GM15510 (cell line): Measurements from ENCODE around the gene CTTN.

Experiments used
- POLR2A ChIP-seq: IDR thresholded peaks from 3 replicates; pipeline ENCODE4 v1.6.1; 2011; ENCODE audit warnings: borderline replicate concordance; ENCODE audit not compliant: insufficient read length; ENCODE audit errors: extremely low read depth

CTTN gene

DNA sequence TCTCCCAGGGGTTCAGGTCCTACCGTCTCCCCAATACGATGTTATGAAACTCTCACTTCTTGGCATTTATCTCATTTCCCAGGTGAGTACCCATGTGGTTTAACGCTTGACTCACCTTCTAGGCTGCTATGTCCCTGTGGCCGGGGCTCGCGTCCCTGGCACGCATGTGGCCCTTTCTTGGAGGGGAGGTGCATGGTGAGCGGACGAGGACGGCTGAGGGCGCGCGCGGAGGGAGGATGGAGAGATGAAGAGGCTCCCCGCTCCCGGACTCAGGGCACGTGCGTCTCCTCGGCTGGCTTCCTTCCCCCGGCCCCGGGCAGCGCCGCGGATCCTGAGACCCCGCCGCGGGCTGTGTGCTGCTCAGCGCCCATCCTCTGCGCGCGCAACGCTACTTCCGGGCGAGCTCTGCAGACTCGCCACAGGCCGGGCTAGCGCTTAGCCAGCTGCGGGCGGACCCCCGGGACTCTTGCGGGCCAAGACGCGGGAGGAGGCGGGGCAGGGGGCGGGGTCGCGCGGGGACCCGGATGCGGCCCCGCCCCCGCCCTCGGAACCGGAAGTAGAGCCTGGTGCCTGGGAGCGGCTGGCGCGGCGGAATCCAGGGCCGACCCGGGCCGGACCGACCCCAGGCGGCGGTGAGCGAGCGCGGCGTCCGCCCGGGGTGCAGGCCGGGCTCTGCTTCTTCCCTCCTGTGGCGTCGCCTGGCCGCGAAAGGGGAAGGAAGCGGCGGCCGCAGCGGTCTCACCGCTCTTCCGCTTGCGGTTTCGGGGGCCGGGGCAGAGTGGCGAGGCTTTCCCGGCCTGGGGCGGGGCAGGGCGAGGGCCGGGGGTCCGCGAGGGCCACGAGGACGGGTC, at the start of gene CTTN:
Gene CTTN, plus strand, starts transcription at position 547 of the 851 bp plus-strand sequence. CDS start 8,769 bp downstream, outside the sequence.
- TF ChIP-seq POLR2A, result peak; percentile 35

DNA sequence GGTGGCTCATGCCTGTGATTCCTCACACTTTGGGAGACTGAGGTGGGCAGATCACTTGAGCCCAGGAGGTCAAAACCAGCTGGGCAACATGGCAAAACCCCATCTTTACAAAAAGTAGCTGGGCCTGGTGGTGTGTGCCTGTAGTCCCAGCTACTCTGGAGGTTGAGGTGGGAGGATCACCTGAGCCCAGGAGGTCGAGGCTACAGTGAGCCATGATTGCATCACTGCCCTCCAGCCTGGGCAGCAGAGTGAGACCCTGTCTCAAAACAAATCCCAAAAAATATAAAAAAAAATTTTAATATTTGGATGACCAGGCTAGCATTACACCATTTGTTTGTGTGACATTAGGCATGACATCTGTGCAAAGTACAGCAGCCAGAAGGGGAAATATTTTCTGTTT, 49.7 kb upstream of the CTTN start:
- no peak for TF ChIP-seq POLR2A

DNA sequence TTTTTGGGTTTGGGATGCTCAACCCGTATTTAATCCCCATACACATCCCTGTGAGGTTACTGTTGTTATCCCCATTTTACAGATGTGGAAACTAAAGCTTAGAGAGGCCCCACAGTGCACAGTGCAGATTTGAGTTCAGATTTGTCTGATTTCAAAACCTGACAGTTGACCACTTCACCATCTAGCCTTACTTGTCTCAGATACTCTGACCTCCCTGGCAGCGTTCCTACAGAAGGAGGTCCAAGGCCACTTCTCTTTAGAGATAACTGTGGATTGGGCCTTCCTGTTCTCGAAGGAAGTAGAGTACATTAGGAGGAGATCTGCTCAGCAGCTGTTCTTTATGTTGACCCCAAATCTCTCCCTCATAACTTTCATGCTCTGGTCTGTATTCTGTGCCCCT, 46.7 kb upstream of the CTTN start:
- no peak for TF ChIP-seq POLR2A

DNA sequence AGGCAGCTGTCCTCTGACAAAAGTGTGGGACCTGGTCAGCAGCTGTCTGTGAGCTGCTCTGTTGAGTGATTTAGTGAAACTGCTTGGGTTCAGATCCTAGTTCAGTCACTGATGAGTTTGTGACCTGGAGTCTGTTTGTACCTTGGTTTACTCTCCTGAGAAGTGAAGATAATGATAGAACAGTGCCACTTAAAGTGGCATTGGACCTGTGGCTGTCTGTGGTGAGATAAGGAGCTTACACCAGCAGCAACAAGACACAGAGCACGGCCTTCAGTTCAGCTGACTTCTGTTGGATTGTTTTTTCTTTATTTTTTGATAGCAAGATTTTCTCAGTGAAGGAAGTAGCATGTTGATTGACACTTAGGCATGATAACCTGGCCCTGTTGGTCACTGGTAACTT, 46.2 kb upstream of the CTTN start:
- TF ChIP-seq POLR2A, result no peak

DNA sequence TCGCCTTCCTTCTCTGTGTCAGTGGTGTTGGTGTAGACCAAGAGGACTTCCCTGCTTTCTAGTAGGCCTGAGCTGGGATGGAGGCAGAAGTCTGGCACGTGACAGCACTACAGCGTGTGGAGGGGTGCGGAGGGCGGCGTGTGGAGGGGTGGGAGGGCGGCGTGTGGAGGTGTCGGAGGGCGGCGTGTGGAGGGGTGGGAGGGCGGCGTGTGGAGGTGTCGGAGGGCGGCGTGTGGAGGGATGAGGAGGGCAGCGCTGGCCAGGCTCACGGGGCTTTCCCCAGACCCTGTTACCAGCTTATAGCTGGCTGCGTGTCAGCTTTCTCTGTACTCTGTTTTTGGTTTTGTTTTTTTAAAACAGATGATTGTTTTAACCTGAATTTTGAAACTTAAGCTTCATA, 45.7 kb upstream of the CTTN start:
- no peak for TF ChIP-seq POLR2A

DNA sequence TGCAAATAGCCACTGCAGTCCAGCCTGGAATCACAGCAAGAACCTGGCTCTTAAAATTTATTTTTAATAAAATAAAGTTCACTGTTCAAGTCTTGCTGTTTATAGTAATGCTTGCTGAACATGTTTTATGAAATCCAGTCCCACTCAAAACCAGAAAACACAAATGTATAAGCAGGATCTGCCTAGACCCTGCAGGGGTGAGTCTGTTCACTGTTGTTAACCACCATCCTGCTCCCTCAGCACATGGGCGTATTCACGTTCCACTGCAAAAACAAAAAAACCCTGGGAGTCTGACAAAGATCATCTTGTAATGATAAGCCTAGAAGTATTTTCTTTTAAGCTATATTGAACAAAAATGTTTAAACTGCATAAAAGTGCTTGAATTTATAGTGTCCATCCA, 45.0 kb upstream of the CTTN start:
- TF ChIP-seq POLR2A, result no peak

DNA sequence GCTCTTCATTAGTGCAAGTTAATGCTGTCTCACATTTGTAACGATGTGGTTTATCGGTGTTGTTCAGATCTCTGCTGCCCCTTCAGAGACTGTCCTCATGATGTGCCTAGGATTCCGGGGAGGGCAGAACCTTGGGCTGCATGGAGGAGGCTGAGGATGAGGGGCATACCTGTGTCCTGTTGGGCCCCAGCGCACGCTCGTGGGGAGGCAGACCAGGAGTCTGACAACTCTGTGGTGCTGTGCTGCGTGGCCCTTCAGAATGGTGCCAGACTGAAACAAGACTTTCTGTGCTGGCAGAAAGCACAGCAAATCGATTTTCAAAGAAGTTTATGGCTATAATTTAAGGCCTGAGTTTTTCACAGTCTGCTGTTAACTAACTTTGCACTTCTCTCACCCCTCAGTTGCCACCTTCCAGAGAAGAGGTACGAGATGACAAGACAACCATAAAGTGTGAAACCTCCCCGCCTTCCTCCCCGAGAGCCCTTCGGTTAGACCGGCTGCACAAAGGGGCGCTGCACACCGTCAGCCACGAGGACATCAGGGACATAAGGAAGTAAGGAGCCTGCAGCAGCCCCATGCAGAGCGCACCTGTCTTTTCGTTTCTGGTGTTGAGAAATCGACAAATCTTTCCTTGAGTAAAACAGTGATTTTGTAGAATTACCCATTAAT, 44.3 kb upstream of the CTTN start:
- no peak for TF ChIP-seq POLR2A

DNA sequence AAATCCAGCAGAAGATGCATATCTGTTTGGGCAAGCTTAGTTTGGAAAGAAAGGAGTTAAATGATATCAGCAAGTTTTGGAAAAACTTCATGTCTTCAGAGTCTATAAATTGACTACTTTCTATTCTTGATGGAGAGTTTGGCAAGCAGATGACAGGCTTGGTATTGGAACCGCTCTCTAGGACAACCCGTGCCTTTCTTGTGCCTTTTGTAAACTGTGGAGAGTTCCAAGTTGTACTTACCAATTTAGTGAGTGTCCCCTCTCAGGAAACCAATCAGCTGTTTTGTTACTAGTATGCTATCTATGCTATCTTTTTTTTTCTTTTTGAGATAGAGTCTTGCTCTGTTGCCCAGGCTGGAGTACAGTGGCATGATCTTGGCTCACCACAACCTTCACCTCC, 43.7 kb upstream of the CTTN start:
- no peak for TF ChIP-seq POLR2A

DNA sequence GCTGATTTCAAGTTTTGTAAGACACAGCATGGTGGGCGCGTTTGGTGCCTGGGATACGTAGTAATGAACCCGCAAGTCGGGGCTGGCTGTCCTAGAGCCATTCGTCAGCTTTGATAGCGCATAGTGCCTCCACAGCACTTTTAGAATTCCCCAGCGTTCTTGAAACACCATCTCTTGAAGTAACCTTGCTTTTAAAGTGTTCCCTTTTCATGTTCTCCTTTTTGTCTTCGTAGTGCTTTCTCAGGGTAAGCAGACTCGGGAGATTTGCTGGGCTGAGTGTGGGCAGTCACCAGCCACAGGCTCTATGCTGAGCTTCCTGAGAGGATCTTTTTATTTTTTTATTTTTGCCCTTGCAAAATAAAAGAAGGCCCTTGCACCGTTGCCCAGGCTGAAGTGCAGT, 39.6 kb upstream of the CTTN start:
- TF ChIP-seq POLR2A, result no peak

DNA sequence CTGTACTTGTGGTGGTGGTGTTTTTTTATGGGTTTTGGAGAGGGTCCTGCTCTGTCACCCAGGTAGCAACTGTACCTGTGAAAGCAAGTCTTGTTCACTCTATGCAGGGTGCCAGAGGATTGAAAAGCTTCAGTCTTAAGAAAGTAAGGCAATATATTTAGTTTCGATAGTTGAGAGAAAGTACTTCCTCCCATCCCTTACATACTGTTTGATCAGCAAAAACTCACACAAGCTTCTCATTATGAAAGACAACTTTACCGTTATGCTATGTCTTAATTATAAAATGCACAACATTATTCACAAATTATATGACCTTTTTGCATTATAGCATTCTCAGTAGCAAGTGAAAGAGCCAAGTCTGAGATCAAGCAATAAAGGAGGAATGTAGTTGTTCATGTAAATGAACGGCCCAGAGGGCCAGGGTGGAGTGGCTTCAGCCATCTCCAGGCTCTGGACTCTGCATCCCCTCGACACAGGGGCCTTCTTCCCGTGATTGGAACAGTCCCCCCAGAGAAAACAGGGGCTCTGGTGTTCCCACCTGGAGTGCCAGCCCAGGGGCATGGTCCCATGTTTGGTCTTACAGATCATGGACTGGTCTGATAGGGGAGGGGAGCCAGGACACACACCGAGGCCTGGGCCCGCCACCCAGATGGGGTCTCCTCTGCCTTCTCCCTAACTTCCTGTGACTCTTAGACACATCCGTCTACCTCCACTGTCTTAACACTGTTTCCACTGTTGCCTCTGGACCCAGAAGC, 38.7 kb upstream of the CTTN start:
- TF ChIP-seq POLR2A, result no peak

DNA sequence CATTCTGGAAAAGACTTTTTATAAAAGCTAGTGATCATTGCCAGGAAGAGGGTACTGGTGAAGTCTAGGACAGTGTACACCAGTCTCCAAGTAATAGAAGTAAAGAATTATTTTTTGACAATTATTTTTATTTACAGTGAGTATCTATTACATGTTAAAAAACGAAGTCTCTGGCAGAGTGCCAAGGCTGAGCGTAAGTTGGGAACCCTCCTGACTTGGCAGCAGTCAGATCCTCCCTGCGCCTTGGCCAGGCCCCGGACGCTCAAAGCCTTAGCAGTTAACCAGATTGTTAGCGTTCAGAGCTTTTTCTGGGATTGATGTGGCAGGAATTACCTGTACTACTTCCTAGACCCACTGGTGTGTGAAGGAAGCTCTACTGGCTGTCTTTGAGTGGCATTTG, 38.1 kb upstream of the CTTN start:
- no peak for TF ChIP-seq POLR2A

DNA sequence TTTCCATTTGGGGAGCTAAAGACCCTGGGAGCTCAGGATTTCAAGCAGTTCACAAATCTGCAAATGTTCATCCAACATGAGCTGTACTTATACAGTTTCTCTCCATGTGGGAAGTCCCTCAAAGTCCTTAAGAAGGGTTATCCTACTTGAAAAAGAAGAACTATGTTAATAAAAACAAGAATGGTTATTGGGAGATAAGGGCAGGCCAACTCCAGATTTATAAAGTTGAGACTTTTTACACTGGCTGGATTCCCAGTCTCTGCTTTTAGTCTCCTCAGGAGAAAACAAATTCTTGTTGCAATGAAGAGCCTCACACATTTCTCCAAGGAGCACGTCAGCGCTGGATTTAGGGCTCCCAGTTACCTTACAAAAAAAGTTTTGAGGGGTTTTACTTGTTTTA, 34.2 kb upstream of the CTTN start:
- no peak for TF ChIP-seq POLR2A

DNA sequence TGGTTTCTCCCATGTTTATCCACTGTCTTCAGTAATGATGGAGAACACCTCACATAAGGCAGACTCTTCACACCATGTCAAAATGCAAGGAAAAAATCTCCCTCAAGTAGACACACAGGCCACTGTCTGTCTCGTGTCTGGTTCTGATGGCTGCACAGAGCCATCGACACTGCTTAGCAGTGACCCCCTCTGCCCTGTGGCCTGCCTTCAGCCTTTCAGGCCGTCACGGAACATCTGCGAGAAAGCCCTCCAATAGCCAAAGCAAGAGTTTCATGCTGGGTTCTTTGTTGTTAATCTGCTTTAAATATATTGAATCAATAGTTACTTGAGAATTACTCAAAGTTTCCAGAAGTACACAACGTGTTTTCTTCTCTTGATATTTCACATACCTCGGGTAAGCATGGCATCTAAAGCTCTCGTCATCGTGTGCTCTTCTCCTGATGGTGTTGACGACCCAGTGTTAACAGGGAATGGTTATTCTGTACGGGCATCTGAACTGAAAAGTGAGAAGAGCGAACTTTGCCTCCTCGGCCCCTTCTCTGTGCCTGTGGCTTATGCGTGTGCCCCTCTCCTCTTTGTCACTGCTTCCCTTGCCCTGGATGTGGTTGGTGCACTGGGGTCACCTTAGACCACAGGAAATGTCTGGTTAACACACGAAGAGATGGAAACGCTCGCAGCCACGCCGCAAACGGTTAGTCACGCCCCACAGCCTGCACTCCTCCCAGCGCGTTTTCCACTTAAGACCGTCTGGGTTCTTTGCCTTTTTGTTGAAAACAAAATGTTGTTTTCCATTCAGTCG, 33.4 kb upstream of the CTTN start:
- TF ChIP-seq POLR2A, result no peak

DNA sequence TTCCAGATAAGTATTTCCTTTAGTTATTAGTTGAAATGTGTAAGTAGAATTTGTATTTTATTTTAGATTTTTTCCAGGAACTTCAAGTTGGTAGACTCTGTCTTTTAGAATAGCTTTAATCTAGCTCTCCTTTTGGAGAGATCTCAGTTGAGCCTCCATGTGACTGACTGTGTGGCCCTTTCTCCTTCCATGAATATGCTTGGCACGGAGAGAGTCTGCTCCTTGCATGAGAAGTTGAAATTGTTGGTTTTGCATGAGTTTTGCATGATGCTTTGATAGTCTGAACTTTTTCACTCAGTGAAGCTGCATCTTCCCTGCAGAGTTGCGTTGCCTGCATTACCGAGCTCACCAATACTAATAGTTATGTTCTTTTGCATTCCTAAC, 32.8 kb upstream of the CTTN start:
- TF ChIP-seq POLR2A, result no peak

DNA sequence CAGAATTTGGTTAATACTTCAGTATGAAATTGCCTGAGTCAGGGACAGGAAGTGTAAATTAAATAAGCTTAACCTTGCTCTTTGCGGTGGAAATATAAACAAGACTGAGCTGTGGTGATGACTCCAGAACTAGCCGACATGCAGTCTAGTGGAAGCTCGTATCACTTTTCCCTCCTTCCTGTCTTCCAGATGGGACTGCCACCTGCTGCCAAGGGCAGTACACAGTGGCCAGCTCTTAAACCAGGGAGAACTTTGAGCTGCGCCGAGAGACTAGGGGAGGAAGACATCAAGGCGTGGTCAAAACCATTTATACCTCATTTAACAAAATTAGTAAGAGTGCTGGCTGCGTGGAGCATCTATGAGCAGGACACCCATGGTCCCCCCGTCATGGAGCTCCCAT, 31.3 kb upstream of the CTTN start:
- TF ChIP-seq POLR2A, result no peak

DNA sequence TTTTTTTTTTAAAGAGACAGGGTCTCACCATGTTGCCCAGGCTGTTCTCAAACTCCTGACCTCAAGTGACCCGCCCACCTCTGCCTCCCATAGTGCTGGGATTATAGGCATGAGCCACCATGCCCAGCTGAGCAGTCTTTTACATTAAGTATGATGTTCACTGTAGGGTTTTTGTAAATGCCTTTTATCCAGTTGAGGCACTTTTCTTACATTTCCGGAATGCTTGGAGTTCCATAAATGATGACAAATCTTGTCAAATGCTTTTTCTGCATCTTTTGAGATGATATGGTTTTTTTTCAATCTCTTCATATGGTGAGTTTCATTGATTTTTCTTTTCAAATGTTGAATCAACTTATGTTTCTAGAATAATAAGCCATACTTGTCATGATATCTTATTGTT, 29.4 kb upstream of the CTTN start:
- TF ChIP-seq POLR2A, result no peak

DNA sequence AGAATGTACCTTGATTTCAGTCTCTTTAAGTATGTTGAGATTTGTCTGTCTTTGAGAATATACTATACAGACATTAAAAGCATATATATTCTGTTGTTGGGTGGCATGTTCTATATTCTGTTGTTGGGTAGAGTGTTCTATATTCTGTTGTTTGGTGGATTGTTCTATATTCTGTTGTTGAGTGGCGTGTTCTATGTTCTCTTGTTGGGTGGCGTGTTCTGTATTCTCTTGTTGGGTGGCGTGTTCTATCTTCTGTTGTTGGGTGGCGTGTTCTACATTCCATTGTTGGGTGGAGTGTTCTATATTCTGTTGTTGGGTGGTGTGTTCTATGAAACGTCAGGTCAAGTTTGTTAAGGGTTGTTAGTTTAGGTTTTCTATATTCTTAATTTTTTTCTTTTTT, 27.1 kb upstream of the CTTN start:
- TF ChIP-seq POLR2A, result no peak
